Keratinocyte (primary cell): ENCODE results near the gene ABHD15. TPM values are rescaled to one million over a fixed set of nuclear protein-coding genes. Genes with fewer than 3 reads are reported as not detected.

Experiments used
- DNase-seq: peaks from one replicate; pipeline ENCODE4 v3.0.0-alpha.2; 2011; ENCODE audit warnings: low read depth, missing footprints, low spot score
- FAIRE-seq: peaks from 2 replicates; lab custom pipeline; 2011; peaks lifted over from hg19 to GRCh38; lab: Jason Lieb, UNC
- H2AFZ ChIP-seq: 2 replicates; pipeline ENCODE4 v1.6.0; 2012; ENCODE audit warnings: low read length, control low read depth, inconsistent platforms; ENCODE audit not compliant: control insufficient read depth
- H3K27ac ChIP-seq: 2 replicates; pipeline ENCODE4 v1.5.1; 2011; ENCODE audit warnings: low read length; ENCODE audit not compliant: control insufficient read depth, insufficient read depth
- H3K27me3 ChIP-seq: 3 replicates; pipeline ENCODE4 v1.6.0; 2011; ENCODE audit warnings: low read length; ENCODE audit not compliant: control insufficient read depth, insufficient read depth; ENCODE audit errors: extremely low read depth
- H3K36me3 ChIP-seq, 2 experiments: 2 replicates in 1 of 2; 3 replicates in 1 of 2; pipeline ENCODE4 v1.5.1; 2011; ENCODE audit warnings: low read length in 2 of 2, mild to moderate bottlenecking in 1 of 2; ENCODE audit not compliant: control insufficient read depth in 2 of 2, insufficient read depth in 2 of 2; ENCODE audit errors: extremely low read depth in 1 of 2
- H3K4me1 ChIP-seq: 3 replicates; pipeline ENCODE4 v1.5.1; 2011; ENCODE audit warnings: low read length; ENCODE audit not compliant: control insufficient read depth, insufficient read depth; ENCODE audit errors: extremely low read depth
- H3K4me2 ChIP-seq: 3 replicates; pipeline ENCODE4 v1.6.0; 2011; ENCODE audit warnings: low read depth, low read length; ENCODE audit not compliant: control insufficient read depth, insufficient read depth; ENCODE audit errors: extremely low read depth
- H3K4me3 ChIP-seq, 3 experiments: fragments of 200-600 bp in 1 of 3; sonication (generic) in 1 of 3; 2 replicates in 2 of 3; 3 replicates in 1 of 3; pipeline ENCODE4 v1.5.1; 2011 to 2016; ENCODE audit warnings: low read length in 3 of 3, mild to moderate bottlenecking in 3 of 3, control low read depth in 2 of 3, inconsistent platforms in 1 of 3, low read depth in 1 of 3, mixed read lengths in 1 of 3, mixed run types in 1 of 3, moderate library complexity in 1 of 3; ENCODE audit not compliant: control insufficient read depth in 2 of 3, insufficient read depth in 2 of 3; ENCODE audit errors: extremely low read depth in 1 of 3
- H3K79me2 ChIP-seq: 2 replicates; pipeline ENCODE4 v1.6.0; 2012; ENCODE audit warnings: low read length; ENCODE audit not compliant: control insufficient read depth, insufficient read depth
- H3K9ac ChIP-seq: 3 replicates; pipeline ENCODE4 v1.6.0; 2011; ENCODE audit warnings: low read length; ENCODE audit not compliant: control insufficient read depth, insufficient read depth; ENCODE audit errors: extremely low read depth
- H3K9me1 ChIP-seq: 3 replicates; pipeline ENCODE4 v1.6.0; 2011; ENCODE audit warnings: low read length; ENCODE audit not compliant: control insufficient read depth, insufficient read depth; ENCODE audit errors: extremely low read depth
- H3K9me3 ChIP-seq: 2 replicates; pipeline ENCODE4 v1.5.1; 2012; ENCODE audit warnings: low read depth, low read length; ENCODE audit not compliant: control insufficient read depth
- H4K20me1 ChIP-seq: 3 replicates; pipeline ENCODE4 v1.6.0; 2011; ENCODE audit warnings: low read length; ENCODE audit not compliant: control insufficient read depth, insufficient read depth; ENCODE audit errors: extremely low read depth
- EZH2 ChIP-seq: IDR thresholded peaks from one replicate; pipeline ENCODE4 v1.6.1; 2012; ENCODE audit warnings: inconsistent platforms, mild to moderate bottlenecking, low read length, moderate library complexity
- dilution Hi-C: fragments of 300-500 bp; cut with MboI; formaldehyde crosslinking; loops from one replicate; pipeline ENCODE4 v1.7.0; 2020; ENCODE audit warnings: low sequenced_read_pairs; ENCODE audit not compliant: extremely low pct_ligation_motif_present
- polyA plus RNA-seq, 5 experiments: library from polyadenylated mRNA; depleted of rRNA in 3 of 5; stranded (reverse) in 3 of 5; stranded (forward) in 1 of 5; unstranded in 1 of 5; fragments of >200 nt; gene quantifications; 1 replicate in 1 of 5; 2 replicates in 3 of 5; 3 replicates in 1 of 5; pipeline versions ENCODE4 v1.2.1 to v1.2.3, GENCODE V29; 2011 to 2012; ENCODE audit warnings: missing spikeins in 2 of 5, low read depth in 1 of 5, low replicate concordance in 1 of 5
- TF ChIP-seq, protein P1 (sequence below), 3 experiments: IDR thresholded peaks in 1 of 3; conservative IDR thresholded peaks in 1 of 3; optimal IDR thresholded peaks in 1 of 3; 2 replicates in 2 of 3; 3 replicates in 1 of 3; pipeline versions ENCODE3 to v1.5.1; 2011; ENCODE audit warnings: low read length in 3 of 3, mild to moderate bottlenecking in 3 of 3, moderate library complexity in 2 of 3, control low read depth in 1 of 3, inconsistent platforms in 1 of 3; ENCODE audit not compliant: insufficient read depth in 2 of 3; ENCODE audit errors: extremely low read depth in 1 of 3

ABHD15 gene
- polyA plus RNA-seq, 1 donor (not counting 4 experiments of a cell fraction or from before 2014, with no cell fraction given) = 6.2 TPM

DNA sequence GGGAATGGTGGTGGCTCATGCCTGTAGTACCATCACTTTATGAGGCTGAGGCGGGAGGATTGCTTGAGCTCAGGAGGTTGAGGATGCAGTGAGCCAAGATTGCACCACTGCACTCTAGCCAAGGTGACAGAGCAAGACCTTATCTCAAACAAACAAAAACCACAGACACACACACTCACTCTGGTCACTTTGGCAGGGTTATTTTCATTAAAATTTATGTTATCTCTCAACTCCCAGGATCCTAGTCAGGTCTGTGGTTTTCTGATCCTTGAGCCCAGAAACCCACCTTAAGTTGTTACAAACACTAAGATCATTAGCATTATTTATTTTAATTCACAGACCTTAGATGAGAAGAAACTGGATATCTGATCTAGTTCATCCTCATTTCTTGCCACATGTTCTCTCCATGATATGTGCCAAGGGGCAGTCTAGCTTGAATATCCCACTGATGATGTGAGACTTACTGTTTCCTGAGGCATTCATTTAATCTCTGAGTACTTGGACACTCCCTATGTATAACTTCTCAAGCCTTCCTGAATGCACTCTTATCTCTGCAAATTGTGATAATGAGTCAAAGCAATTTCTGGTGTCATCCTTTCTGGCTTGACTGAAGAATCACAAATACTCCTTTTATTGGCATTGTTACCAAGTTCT is 9.6 kb downstream of the ABHD15 start:
- FAIRE-seq = no peak
- Histone ChIP-seq H3K4me2 (no peak overlapping the region), H3K79me2 (no peaks in the 10 kb centered on the region), H3K36me3 (peaks cover 0 to 1% of the 10 kb centered on the region in 2 experiments), H3K27me3 (no peaks in the 10 kb centered on the region), H3K27ac (no peak overlapping the region), H4K20me1 (no peaks in the 10 kb centered on the region), H2AFZ (no peak overlapping the region), H3K9me3 (no peaks in the 10 kb centered on the region), H3K4me3 (no peak overlapping the region), H3K4me1 (no peaks in the 10 kb centered on the region), H3K9me1 (no peaks in the 10 kb centered on the region), H3K9ac (no peak overlapping the region)
- TF ChIP-seq, protein P1, sequence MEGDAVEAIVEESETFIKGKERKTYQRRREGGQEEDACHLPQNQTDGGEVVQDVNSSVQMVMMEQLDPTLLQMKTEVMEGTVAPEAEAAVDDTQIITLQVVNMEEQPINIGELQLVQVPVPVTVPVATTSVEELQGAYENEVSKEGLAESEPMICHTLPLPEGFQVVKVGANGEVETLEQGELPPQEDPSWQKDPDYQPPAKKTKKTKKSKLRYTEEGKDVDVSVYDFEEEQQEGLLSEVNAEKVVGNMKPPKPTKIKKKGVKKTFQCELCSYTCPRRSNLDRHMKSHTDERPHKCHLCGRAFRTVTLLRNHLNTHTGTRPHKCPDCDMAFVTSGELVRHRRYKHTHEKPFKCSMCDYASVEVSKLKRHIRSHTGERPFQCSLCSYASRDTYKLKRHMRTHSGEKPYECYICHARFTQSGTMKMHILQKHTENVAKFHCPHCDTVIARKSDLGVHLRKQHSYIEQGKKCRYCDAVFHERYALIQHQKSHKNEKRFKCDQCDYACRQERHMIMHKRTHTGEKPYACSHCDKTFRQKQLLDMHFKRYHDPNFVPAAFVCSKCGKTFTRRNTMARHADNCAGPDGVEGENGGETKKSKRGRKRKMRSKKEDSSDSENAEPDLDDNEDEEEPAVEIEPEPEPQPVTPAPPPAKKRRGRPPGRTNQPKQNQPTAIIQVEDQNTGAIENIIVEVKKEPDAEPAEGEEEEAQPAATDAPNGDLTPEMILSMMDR (optimal IDR thresholded peaks at IDR 0.05 in 1 of 3, IDR thresholded peaks at IDR 0.05 in 1 of 3, conservative IDR thresholded peaks at IDR 0.05 in 1 of 3; ENCODE audit: extremely low read depth in 1 of 3, insufficient read depth in 2 of 3, low read length in 3 of 3) = no peak
- TF ChIP-seq EZH2 = no peak
- DNase-seq = no peak
- dilution Hi-C loops = no loop called here

DNA sequence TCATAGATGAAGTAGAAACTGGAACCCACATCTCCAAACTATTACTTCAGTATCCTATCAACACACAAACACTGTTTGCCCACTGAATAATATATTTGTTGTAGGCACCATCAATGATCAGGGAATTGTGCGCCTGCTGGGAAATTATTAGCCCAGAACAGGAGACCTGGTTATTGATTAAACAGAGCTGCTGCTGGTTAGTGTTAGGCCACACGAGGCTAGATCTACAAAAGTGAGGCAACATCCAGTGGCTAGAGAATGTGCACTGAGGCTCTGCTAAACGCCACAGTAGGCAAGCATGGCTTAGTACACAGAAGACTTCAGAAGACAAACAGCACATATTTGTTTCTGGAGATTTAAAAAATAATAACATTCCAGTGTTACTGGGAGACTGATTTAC is 11.0 kb downstream of the ABHD15 start:
- H3K27me3 ChIP-seq = no peaks in the 10 kb centered on the region
- H3K4me1 ChIP-seq = no peaks in the 10 kb centered on the region
- no peaks in the 10 kb centered on the region for H3K9me1 ChIP-seq
- no peak overlapping the region for H3K4me3 ChIP-seq
- FAIRE-seq (no peak), DNase-seq (no peak)
- no peaks in the 10 kb centered on the region for H3K36me3 ChIP-seq
- H3K4me2 ChIP-seq = no peak overlapping the region
- TF ChIP-seq, protein P1 (optimal IDR thresholded peaks at IDR 0.05 in 1 of 3, IDR thresholded peaks at IDR 0.05 in 1 of 3, conservative IDR thresholded peaks at IDR 0.05 in 1 of 3; ENCODE audit: extremely low read depth in 1 of 3, insufficient read depth in 2 of 3, low read length in 3 of 3) = no peak
- TF ChIP-seq EZH2 = no peak
- no peaks in the 10 kb centered on the region for H4K20me1 ChIP-seq
- H3K27ac ChIP-seq = no peak overlapping the region
- no peak overlapping the region for H3K9ac ChIP-seq
- H3K79me2 ChIP-seq = no peaks in the 10 kb centered on the region
- H2AFZ ChIP-seq = no peak overlapping the region
- H3K9me3 ChIP-seq = no peaks in the 10 kb centered on the region
- dilution Hi-C loops = no loop called here
